Neural crest cell (in vitro differentiated cells): ENCODE results near the gene KLK5. TPM values are rescaled to one million over a fixed set of nuclear protein-coding genes. Genes with fewer than 3 reads are reported as not detected.

Experiments
- DNase-seq: peaks from one replicate; pipeline ENCODE4 v3.0.0; 2021; ENCODE audit warnings: low read depth, mixed read lengths, low spot score
- H3K27ac Mint-ChIP-seq: one replicate; pipeline ENCODE4 v1.8.0; 2021; ENCODE audit warnings: mild to moderate bottlenecking, mixed read lengths; ENCODE audit not compliant: unreplicated experiment
- H3K27me3 Mint-ChIP-seq: 2 replicates; pipeline ENCODE4 v1.8.0; 2021; ENCODE audit warnings: low read depth, mild to moderate bottlenecking, mixed read lengths
- H3K36me3 Mint-ChIP-seq: 2 replicates; pipeline ENCODE4 v1.8.0; 2021; ENCODE audit warnings: low read depth, mild to moderate bottlenecking, mixed read lengths
- H3K4me1 Mint-ChIP-seq: 2 replicates; pipeline ENCODE4 v1.8.0; 2021; ENCODE audit warnings: mixed read lengths
- H3K4me3 Mint-ChIP-seq: one replicate; pipeline ENCODE4 v1.8.0; 2021; ENCODE audit warnings: mild to moderate bottlenecking, mixed read lengths
- H3K9me3 Mint-ChIP-seq: 2 replicates; pipeline ENCODE4 v1.8.0; 2021; ENCODE audit warnings: mixed read lengths
- total RNA-seq: library from RNA; stranded (reverse); gene quantifications from 2 replicates; pipeline ENCODE4 v1.2.1, GENCODE V29; 2021
- TF ChIP-seq, protein P1 (sequence below): fragments of 200-600 bp; sonication (generic); conservative IDR thresholded peaks from 2 replicates; pipeline ENCODE4 v1.5.0; 2021; ENCODE audit warnings: antibody characterized with exemption, mild to moderate bottlenecking

The KLK5 gene
- total RNA-seq, 1 donor from 2014 or later, result not detected

DNA sequence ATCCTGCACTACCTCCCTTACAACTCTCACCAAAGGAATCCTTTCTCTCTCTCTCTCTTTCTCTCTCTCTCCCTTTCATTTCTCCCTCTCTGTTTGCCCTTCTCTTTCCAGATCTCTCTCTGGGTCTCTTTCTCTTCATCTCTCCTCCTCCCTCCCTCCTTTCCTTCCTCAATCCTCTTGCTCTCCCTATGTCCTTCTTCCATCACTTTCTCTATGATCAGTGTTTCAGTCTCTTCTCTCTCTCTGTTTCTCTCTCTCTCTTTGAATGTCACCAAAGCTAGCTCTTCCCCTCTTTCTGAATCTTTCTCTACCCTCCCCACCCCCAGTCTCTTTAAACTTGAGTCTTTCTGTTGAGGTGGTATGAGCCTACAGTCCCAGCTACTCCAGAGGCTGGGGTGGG is 21.8 kb downstream of the KLK5 start:
- H3K36me3 Mint-ChIP-seq, result no peaks in the 10 kb centered on the region
- DNase-seq, result no peak
- no peak overlapping the region for H3K4me3 Mint-ChIP-seq
- peaks cover 60% of the 10 kb centered on the region for H3K27me3 Mint-ChIP-seq
- H3K27ac Mint-ChIP-seq, result no peak overlapping the region
- H3K9me3 Mint-ChIP-seq, result no peaks in the 10 kb centered on the region
- TF ChIP-seq, protein P1, sequence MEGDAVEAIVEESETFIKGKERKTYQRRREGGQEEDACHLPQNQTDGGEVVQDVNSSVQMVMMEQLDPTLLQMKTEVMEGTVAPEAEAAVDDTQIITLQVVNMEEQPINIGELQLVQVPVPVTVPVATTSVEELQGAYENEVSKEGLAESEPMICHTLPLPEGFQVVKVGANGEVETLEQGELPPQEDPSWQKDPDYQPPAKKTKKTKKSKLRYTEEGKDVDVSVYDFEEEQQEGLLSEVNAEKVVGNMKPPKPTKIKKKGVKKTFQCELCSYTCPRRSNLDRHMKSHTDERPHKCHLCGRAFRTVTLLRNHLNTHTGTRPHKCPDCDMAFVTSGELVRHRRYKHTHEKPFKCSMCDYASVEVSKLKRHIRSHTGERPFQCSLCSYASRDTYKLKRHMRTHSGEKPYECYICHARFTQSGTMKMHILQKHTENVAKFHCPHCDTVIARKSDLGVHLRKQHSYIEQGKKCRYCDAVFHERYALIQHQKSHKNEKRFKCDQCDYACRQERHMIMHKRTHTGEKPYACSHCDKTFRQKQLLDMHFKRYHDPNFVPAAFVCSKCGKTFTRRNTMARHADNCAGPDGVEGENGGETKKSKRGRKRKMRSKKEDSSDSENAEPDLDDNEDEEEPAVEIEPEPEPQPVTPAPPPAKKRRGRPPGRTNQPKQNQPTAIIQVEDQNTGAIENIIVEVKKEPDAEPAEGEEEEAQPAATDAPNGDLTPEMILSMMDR, result no peak
- no peaks in the 10 kb centered on the region for H3K4me1 Mint-ChIP-seq

DNA sequence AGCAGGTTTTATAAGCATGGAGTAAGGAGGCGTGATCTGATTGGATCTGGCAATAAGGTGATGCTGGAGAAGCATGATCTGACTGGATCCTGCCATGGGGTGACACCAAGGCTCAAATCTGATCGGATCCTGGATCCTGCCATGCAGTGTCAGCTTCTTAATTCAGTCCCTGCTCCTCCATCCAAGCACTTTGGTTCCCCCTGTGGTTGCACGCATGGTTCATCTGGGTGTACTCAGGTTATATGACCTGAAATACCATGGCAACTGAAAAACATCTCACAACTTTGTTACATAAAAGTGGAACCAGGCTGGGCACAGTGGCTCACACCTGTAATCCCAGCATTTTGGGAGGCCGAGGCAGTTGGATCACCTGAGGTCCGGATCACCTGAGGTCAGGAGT is 24.0 kb downstream of the KLK5 start:
- no peaks in the 10 kb centered on the region for H3K4me1 Mint-ChIP-seq
- H3K36me3 Mint-ChIP-seq, result no peaks in the 10 kb centered on the region
- H3K9me3 Mint-ChIP-seq, result no peaks in the 10 kb centered on the region
- H3K27me3 Mint-ChIP-seq, result peaks cover 63% of the 10 kb centered on the region
- H3K4me3 Mint-ChIP-seq, result no peak overlapping the region
- H3K27ac Mint-ChIP-seq, result no peak overlapping the region
- TF ChIP-seq, protein P1, result no peak
- no peak for DNase-seq

DNA sequence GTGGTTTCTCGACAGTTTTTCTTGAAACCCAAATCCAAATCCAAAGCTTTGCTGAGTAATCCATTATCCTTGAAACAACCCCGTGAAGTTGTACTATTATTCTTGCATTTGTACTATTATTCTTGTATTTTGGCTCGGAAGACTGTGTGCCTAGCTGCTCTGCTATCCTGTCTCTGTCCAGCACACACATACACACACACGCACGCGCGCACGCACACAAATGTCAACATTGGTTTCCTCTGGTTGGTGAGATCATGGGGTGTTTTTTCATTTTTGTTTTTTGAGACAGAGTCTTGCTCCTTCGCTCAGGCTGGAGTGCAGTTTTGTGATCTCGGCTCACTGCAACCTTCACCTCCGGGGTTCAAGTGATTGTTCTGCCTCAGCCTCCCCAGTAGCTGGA is 26.7 kb downstream of the KLK5 start:
- DNase-seq, result no peak
- H3K4me1 Mint-ChIP-seq, result peaks cover 9% of the 10 kb centered on the region
- H3K27me3 Mint-ChIP-seq, result peaks cover 62% of the 10 kb centered on the region
- no peak overlapping the region for H3K4me3 Mint-ChIP-seq
- no peaks in the 10 kb centered on the region for H3K36me3 Mint-ChIP-seq
- TF ChIP-seq, protein P1, result no peak
- no peak overlapping the region for H3K27ac Mint-ChIP-seq
- H3K9me3 Mint-ChIP-seq, result no peaks in the 10 kb centered on the region

DNA sequence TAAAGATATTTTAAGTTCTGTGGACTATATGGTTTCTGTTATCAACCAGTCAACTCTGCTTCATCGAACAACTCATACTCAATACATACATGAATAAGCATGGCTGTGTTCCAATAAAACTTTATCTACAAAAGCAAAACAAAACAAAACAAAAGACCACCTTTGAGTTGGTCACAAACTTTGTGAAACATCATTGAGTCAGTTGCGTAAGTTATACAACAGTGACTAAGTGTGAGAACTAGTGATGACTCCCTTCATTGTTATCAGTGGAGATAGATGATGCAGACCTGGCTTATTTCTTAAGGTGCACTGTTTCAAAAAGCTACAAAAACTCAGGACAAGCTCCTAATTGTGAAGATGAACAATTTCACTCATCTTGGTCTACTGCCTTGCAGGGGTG is 27.1 kb downstream of the KLK5 start:
- H3K4me3 Mint-ChIP-seq, result no peak overlapping the region
- no peak for DNase-seq
- H3K27me3 Mint-ChIP-seq, result peaks cover 60% of the 10 kb centered on the region
- TF ChIP-seq, protein P1, result no peak
- H3K36me3 Mint-ChIP-seq, result no peaks in the 10 kb centered on the region
- peaks cover 9% of the 10 kb centered on the region for H3K4me1 Mint-ChIP-seq
- H3K9me3 Mint-ChIP-seq, result no peaks in the 10 kb centered on the region
- no peak overlapping the region for H3K27ac Mint-ChIP-seq

DNA sequence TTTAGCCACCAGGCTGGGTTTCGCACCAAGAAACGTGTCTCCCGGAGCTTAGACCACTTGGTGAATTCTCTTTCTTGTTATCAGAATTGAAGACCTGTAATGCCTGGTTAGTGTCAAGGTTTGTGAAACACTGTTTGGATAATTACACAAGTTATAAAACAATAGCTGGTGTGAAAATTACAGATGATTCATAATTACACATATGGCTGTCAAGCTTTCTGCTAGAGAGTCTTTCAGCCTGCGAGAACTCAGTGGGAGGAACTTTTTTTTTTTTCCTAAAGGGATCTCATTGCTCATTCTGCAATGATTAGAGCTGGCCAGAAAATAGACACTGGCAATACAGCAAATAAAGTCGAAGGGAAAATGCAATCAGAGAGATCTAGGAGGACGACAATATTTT is 28.3 kb downstream of the KLK5 start:
- DNase-seq, result no peak

More for the DNA sequence above, 28.3 kb downstream of the KLK5 start:
- Mint-ChIP-seq H3K9me3 (no peaks in the 10 kb centered on the region), H3K4me3 (no peak overlapping the region), H3K27me3 (peaks cover 62% of the 10 kb centered on the region), H3K27ac (no peak overlapping the region), H3K4me1 (peaks cover 9% of the 10 kb centered on the region), H3K36me3 (no peaks in the 10 kb centered on the region)
- TF ChIP-seq, protein P1, result no peak
